Stimulated activated CD8-positive, alpha-beta memory T cell treated with anti-CD3 and anti-CD28 coated beads, Interleukin-4, amount 100 ng/mL, for 24 hours (primary cell): ENCODE results near the gene TMEM132C.

ENCODE experiments used
- DNase-seq: peaks from one replicate; pipeline ENCODE4 v3.0.0-alpha.2; 2020; ENCODE audit warnings: low read depth

Gene TMEM132C

DNA sequence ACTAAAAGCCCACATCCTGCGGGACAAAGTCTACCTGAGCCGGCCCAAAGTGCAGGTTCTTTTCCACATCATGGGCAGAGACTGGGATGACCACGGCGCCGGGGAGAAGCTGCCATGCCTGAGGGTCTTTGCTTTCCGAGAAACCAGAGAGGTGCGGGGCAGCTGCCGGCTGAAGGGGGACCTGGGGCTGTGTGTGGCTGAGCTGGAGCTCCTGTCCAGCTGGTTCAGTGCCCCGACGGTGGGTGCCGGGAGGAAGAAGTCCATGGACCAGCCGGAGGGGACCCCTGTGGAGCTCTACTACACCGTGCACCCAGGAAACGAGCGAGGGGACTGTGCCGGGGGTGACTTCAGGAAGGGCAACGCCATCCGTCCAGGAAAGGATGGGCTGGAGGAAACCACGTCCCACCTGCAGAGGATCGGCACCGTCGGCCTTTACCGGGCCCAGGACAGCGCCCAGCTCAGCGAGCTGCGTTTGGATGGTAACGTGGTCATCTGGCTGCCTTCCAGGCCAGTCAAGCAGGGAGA, 148.1 kb downstream of the TMEM132C start:
- DNase-seq = no peak

- DNase-seq = no peak
Measured at GRCh38 chr12:128418944-128419343, 152.0 kb downstream of the TMEM132C start.

- DNase-seq = no peak
Measured at GRCh38 chr12:128420163-128420562, 153.2 kb downstream of the TMEM132C start.

DNA sequence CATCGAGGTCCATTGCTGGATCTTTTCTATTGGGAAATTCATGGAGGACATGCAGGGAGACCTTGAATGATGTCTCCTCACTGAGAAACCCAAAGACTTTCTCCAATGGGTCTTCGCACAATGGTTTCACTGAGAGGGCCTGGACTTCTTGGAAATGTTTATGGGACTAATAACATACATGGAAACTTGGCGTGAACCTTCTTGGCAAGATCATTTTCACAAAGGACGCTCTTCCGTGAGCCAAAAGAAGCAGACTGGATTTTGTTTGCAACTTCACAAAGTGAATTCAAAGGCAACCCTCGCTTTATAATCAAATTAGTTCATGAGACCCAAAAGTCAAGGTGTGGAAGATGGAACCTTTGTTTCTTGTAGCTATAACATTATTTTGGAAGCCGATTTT, 154.4 kb downstream of the TMEM132C start:
- no peak for DNase-seq

DNA sequence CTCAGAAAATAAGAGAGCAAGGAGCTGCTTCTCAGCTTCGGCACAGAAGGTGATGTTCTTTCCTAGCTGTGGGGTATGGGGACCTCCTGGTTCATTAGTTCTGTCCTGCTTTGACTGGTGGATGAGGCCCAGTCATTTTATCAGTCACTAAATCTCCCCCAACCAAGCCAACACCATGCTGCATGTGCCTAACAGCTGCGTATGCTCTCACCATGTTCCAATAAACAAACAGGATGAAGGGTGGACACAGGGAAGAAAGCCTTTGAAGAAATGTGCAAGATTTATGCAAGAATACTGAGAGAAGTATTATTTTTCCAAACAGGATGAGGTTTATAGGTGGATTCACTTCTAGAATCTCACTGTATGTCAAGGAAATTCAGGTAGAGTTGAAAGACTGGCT, 156.2 kb downstream of the TMEM132C start:
- DNase-seq = no peak

- no peak for DNase-seq
Measured at GRCh38 chr12:128424931-128425431, 158.0 kb downstream of the TMEM132C start.

- DNase-seq = no peak
Measured at GRCh38 chr12:128425666-128426331, 158.8 kb downstream of the TMEM132C start.

DNA sequence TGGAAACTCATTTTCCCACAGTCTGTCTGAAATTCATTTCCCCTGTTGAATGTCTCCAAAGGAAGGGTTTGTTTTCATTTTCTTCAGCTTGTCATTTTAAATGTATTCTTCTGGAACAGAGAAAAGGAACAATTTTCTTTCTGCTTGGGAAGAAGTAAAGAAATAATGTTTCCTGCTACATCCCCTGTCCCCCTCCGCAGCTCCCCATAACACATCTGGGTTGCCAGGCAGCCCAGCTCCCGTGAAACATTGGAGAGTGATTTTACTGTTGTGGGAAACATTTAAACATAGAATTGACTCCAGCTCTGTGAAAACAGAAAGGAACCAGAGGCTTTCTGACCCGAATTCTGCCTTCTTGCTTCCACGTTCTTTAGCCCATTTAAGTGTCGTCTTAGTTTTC, 159.5 kb downstream of the TMEM132C start:
- DNase-seq = no peak

GRCh38 chr12:128439796-128440195, 172.8 kb downstream of the TMEM132C start:
- DNase-seq = no peak

- no peak for DNase-seq
Measured at GRCh38 chr12:128442096-128442495, 175.1 kb downstream of the TMEM132C start.

DNA sequence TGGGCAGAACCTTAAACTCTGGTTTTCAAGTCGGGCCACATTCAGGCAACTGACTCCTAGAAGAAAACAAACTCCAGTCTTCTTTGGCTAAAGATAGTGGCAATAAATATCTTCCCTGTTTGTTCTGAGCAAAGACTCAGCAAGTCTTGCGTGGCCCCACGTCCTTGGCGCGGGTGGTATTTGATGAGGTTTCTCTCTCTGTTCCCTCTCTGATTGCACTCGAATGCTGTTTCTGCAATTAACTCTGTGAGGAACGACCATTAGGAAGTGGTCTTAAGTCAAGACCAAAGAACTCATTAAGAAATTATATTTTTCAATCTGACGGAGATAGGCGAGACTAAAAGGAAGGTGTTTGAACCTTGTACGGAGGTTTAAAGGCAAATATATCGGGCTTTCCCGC, 177.6 kb downstream of the TMEM132C start:
- no peak for DNase-seq

GRCh38 chr12:128445415-128446127, 178.6 kb downstream of the TMEM132C start:
- DNase-seq = no peak

GRCh38 chr12:128449146-128449894, 182.3 kb downstream of the TMEM132C start:
- DNase-seq = no peak

DNA sequence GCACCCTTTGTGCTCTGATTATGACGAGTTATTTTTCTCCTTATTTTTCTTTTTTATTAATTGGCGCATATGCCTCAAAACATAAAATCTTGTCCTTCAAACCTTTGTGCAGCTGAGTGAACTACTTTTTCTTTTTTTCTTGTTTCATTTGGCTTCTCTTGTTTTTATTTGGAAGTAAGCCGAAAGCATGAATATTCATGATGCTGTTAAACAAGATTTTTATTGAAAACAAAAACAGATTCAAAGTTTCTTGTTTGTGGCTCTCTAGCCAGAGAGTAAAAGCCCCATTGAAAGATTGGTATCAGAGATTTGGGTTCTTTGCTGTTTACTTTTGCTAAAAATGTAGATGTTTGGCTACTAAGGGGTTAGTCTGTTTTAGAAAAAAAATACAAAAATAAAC, 183.8 kb downstream of the TMEM132C start:
- DNase-seq = no peak

DNA sequence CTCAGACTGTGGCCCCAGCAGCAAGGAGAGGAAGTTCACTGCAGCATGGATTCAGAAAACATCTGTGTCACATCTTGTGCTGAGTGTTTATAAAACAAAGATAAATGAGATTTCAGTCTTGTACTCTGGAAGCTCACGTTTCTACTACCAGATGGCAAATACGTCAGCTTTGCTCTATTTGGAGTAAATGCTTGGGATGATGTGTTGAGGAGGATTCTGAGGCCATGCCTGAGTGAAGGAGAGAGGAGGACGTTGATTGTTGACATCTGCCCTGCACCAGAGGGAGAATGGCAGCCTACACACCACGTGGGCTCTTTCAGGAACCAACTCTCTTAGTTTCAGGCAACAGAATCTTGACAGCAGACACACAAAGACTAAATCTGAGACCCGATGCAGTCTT, 188.9 kb downstream of the TMEM132C start:
- DNase-seq = no peak

- DNase-seq = no peak
Measured at GRCh38 chr12:128456922-128457321, 190.0 kb downstream of the TMEM132C start.

GRCh38 chr12:128458301-128458974, 191.5 kb downstream of the TMEM132C start:
- DNase-seq = no peak

GRCh38 chr12:128459067-128459466, 192.1 kb downstream of the TMEM132C start:
- DNase-seq = no peak

GRCh38 chr12:128463881-128464280, 196.9 kb downstream of the TMEM132C start:
- no peak for DNase-seq

DNA sequence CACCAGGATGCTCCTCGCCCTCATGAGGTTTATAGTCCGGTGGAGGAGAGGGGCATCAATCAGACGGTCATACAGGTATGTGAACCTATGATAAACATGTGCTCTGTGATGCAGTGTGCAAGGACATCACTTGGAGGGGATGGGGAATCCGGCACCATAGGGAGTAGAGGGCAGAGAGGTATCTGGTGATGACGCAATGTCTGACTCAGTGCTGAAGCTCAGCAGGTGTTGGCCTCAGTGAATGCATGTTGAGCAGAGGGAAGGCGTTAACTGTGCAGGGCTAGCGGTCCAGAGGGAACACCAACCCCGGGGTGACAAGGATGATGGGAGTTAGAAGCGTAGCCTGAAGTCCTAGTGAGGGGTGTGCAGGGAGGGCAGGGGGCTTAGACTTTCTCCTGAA, 200.9 kb downstream of the TMEM132C start:
- DNase-seq = no peak

GRCh38 chr12:128468926-128469325, 202.0 kb downstream of the TMEM132C start:
- no peak for DNase-seq

DNA sequence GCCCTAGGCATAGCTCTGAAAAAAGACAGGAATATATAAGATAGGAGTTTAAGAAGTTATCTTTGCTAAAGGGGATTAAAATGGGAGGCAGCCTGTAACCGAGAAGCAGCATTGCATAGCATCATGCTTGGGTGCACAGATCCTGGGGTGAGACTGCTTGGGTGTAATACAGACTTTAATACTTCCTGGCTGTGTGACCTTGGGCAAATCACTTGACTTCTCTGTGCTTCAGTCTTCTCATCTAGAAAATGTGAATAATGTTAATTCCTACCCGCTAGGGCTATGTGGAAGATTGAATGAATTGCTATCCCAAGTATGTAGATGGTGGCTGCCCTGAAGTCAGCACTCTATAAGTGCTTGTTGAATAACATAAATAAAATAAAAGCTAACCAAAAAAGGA, 204.5 kb downstream of the TMEM132C start:
- DNase-seq = no peak
